Ishikawa (cell line): ENCODE data around the gene DYRK1A.

Source experiments
- CEBPB ChIP-seq: IDR thresholded peaks from 2 replicates; pipeline ENCODE4 v1.6.1; 2012
- EP300 ChIP-seq: IDR thresholded peaks from 2 replicates; pipeline ENCODE4 v1.6.1; 2012; ENCODE audit warnings: borderline replicate concordance
- MAX ChIP-seq: IDR thresholded peaks from 2 replicates; pipeline ENCODE4 v1.6.1; 2012
- RAD21 ChIP-seq: IDR thresholded peaks from 2 replicates; pipeline ENCODE4 v1.6.1; 2012; ENCODE audit warnings: low read depth
- REST ChIP-seq: IDR thresholded peaks from 2 replicates; pipeline ENCODE4 v1.6.1; 2012; ENCODE audit warnings: low read depth, mild to moderate bottlenecking
- TAF1 ChIP-seq: IDR thresholded peaks from 2 replicates; pipeline ENCODE4 v1.6.1; 2012; ENCODE audit warnings: low read depth, mild to moderate bottlenecking
- YY1 ChIP-seq: IDR thresholded peaks from 2 replicates; pipeline ENCODE4 v1.6.1; 2012; ENCODE audit warnings: low read depth
- ZBTB7A ChIP-seq: IDR thresholded peaks from 2 replicates; pipeline ENCODE4 v1.6.1; 2012; ENCODE audit warnings: low read depth
- TF ChIP-seq, protein P1 (sequence below): IDR thresholded peaks from 2 replicates; pipeline ENCODE4 v1.6.1; 2012

DNA sequence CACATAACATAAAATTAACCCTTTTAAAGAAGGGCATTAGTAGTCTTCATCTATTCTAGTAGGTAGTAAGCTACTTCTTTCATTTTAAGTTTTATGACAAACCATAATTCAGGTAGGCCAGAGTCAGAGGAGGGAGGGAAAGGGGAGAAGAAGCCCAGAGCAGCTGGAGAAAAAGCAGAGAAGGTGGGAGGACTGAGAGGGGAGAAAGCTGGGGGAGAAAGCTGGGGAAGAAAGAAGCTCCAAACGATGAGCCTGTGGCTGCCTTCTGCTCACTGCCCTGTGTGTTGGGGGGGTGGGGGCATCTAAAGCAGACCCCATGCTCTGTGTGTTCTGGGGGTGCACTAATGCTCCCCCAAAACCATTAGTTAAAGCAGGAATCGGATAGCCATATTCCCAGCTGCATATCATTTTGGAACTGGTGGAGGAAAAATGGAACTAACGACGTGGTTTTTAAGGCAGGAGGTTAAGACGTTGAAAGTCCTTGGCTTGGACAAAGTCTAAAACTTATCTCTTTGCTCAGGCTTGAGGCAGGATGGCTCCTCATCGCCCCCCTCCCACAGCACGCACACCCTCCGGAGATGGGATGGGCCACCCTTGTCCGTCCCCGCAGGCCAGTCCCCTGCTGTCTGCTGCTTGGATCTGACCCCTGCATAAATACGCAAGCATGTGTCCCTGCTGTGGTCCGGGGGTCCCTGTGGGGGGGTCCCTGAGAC lies 184.2 kb downstream of the DYRK1A start:
- TF ChIP-seq MAX (no peak), RAD21 (no peak), YY1 (no peak), REST (no peak), CEBPB (no peak), EP300 (no peak), TAF1 (no peak), ZBTB7A (no peak)
- TF ChIP-seq, protein P1, sequence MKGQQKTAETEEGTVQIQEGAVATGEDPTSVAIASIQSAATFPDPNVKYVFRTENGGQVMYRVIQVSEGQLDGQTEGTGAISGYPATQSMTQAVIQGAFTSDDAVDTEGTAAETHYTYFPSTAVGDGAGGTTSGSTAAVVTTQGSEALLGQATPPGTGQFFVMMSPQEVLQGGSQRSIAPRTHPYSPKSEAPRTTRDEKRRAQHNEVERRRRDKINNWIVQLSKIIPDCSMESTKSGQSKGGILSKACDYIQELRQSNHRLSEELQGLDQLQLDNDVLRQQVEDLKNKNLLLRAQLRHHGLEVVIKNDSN, result no peak
